ENCODE measurements around the gene GCDH.

The GCDH gene

GRCh38 chr19:12940897-12941296, 49.9 kb downstream of the GCDH start:
- no peak for DNase-seq
- ATAC-seq, result no peak

GRCh38 chr19:12943437-12944044, 52.6 kb downstream of the GCDH start:
- DNase-seq (no peak), ATAC-seq (no peak)

GRCh38 chr19:12944104-12944674, 53.2 kb downstream of the GCDH start:
- no peak for ATAC-seq

GRCh38 chr19:12945479-12946091, 54.6 kb downstream of the GCDH start, which contains the start of gene RAD23A:
RAD23A (plus strand) TSS chr19:12945862; CDS start chr19:12945949, 87 bp downstream.
- ATAC-seq, result peak; percentile 79
- peak; percentile 100 for DNase-seq

More at GRCh38 chr19:12944104-12944674, 53.2 kb downstream of the GCDH start:
- DNase-seq, result no peak

GRCh38 chr19:12946092-12946721, 55.2 kb downstream of the GCDH start:
- ATAC-seq, result peak; percentile 63
- peak; percentile 70 for DNase-seq

- ATAC-seq (no peak), DNase-seq (no peak)
Measured at GRCh38 chr19:12946731-12947496, 56.0 kb downstream of the GCDH start.

GRCh38 chr19:12947702-12948611, 57.0 kb downstream of the GCDH start:
- no peak for ATAC-seq

GRCh38 chr19:12948612-12949362, 57.8 kb downstream of the GCDH start:
- DNase-seq, result no peak
- ATAC-seq, result no peak

More at GRCh38 chr19:12947702-12948611, 57.0 kb downstream of the GCDH start:
- no peak for DNase-seq
